Fibroblast of villous mesenchyme (primary cell): ENCODE results near the gene IGF2R. TPM values are rescaled to one million over a fixed set of nuclear protein-coding genes. Genes with fewer than 3 reads are reported as not detected.
A peak's percentile ranks its signal among the peaks of the same experiment; 100 is the strongest.

Experiments used
- DNase-seq: peaks from one replicate; pipeline ENCODE4 v3.0.0-alpha.2; 2010; ENCODE audit warnings: low read depth
- H3K4me3 ChIP-seq: 2 replicates; pipeline ENCODE4 v1.5.1; 2011; ENCODE audit warnings: low read depth, mild to moderate bottlenecking, low read length
- total RNA-seq: library from RNA; depleted of rRNA; stranded (reverse); fragments of >200 nt; gene quantifications from 2 replicates; pipeline ENCODE4 v1.2.3, GENCODE V29; 2012
- TF ChIP-seq, protein P1 (sequence below): IDR thresholded peaks from 2 replicates; pipeline ENCODE4 v1.5.1; 2012; ENCODE audit warnings: low read depth, mild to moderate bottlenecking, low read length; ENCODE audit not compliant: insufficient read depth

The IGF2R gene
- total RNA-seq, 1 donor, result 132 TPM

- TF ChIP-seq, protein P1, sequence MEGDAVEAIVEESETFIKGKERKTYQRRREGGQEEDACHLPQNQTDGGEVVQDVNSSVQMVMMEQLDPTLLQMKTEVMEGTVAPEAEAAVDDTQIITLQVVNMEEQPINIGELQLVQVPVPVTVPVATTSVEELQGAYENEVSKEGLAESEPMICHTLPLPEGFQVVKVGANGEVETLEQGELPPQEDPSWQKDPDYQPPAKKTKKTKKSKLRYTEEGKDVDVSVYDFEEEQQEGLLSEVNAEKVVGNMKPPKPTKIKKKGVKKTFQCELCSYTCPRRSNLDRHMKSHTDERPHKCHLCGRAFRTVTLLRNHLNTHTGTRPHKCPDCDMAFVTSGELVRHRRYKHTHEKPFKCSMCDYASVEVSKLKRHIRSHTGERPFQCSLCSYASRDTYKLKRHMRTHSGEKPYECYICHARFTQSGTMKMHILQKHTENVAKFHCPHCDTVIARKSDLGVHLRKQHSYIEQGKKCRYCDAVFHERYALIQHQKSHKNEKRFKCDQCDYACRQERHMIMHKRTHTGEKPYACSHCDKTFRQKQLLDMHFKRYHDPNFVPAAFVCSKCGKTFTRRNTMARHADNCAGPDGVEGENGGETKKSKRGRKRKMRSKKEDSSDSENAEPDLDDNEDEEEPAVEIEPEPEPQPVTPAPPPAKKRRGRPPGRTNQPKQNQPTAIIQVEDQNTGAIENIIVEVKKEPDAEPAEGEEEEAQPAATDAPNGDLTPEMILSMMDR, result no peak
- peak; percentile 68 for DNase-seq
- H3K4me3 ChIP-seq, result no peak overlapping the region
These were observed 67.9 kb downstream of the IGF2R start for GRCh38 chr6:160036790-160037206.

- TF ChIP-seq, protein P1, result no peak
- DNase-seq, result no peak
- no peak overlapping the region for H3K4me3 ChIP-seq
These were observed 69.6 kb downstream of the IGF2R start for GRCh38 chr6:160038479-160038878.

- TF ChIP-seq, protein P1, result no peak
- no peak overlapping the region for H3K4me3 ChIP-seq
- DNase-seq, result no peak
These were observed 70.6 kb downstream of the IGF2R start for GRCh38 chr6:160039441-160039840.

GRCh38 chr6:160040055-160040454 is 71.2 kb downstream of the IGF2R start:
- H3K4me3 ChIP-seq, result no peak overlapping the region
- DNase-seq, result no peak
- TF ChIP-seq, protein P1, result no peak

- no peak for DNase-seq
- TF ChIP-seq, protein P1, result no peak
- no peak overlapping the region for H3K4me3 ChIP-seq
These were observed 71.8 kb downstream of the IGF2R start for GRCh38 chr6:160040527-160041264.

DNA sequence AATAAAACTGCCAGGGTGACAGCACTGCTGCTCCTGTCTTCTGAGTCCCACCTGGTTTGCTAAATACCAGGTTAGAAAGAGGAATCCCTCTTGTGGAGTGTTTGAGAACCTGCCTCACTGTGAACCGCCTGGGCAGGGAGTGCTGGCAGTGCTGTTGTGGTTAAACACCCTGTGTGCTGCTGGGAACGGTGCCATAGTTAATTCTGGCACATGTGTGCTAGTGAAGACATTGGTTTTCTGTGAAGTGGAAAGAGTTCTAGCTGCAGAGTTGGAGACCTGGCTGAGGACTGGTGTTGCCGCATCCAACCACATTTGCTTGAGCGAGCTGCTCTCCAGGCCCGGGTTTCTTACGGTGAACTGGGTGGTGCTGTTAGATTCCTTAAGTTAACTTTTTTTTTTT is 72.7 kb downstream of the IGF2R start:
- H3K4me3 ChIP-seq, result no peak overlapping the region
- DNase-seq, result peak; percentile 64
- TF ChIP-seq, protein P1, result peak; percentile 23
